ENCODE data around the gene ABLIM1.

ABLIM1 gene

GRCh38 chr10:114600057-114600456, 58.0 kb downstream of the ABLIM1 start:
- Histone ChIP-seq H3K27ac (ENCODE audit: extremely low read depth, low read depth, low read length) (no peak overlapping the region), H3K9me3 (ENCODE audit: control insufficient read depth, insufficient read depth, low read depth, low read length) (no peaks in the 10 kb centered on the region), H3K4me3 (ENCODE audit: low read depth, low read length) (no peak overlapping the region), H3K4me1 (ENCODE audit: control insufficient read depth, insufficient read depth, low read length) (peaks cover 8% of the 10 kb centered on the region), H3K36me3 (ENCODE audit: control insufficient read depth in 2 of 2, insufficient read depth in 1 of 2, low read length in 2 of 2) (no peaks in the 10 kb centered on the region; a peak in 1 of 3 replicates)
- TF ChIP-seq, protein P1, sequence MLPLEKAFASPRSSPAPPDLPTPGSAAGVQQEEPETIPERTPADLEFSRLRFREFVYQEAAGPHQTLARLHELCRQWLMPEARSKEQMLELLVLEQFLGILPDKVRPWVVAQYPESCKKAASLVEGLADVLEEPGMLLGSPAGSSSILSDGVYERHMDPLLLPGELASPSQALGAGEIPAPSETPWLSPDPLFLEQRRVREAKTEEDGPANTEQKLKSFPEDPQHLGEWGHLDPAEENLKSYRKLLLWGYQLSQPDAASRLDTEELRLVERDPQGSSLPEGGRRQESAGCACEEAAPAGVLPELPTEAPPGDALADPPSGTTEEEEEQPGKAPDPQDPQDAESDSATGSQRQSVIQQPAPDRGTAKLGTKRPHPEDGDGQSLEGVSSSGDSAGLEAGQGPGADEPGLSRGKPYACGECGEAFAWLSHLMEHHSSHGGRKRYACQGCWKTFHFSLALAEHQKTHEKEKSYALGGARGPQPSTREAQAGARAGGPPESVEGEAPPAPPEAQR (tag by site-specific recombination; IDR thresholded peaks at IDR 0.05), result no peak
- TF ChIP-seq FEZF1 (tag by site-specific recombination; IDR thresholded peaks at IDR 0.05), result no peak
- no peak for TF ChIP-seq ZNF704 (tag by site-specific recombination; IDR thresholded peaks at IDR 0.05)
- TF ChIP-seq ZNF610 (tag by site-specific recombination; IDR thresholded peaks at IDR 0.05; ENCODE audit: borderline replicate concordance), result no peak
- TF ChIP-seq EGR2 (tag by site-specific recombination; IDR thresholded peaks at IDR 0.05; ENCODE audit: low read depth), result no peak
- TF ChIP-seq ZNF654 (tag by site-specific recombination; IDR thresholded peaks at IDR 0.05; ENCODE audit: low read depth), result no peak
- TF ChIP-seq ZNF596 (tag by site-specific recombination; IDR thresholded peaks at IDR 0.05), result no peak
- no peak for TF ChIP-seq ZFP3 (tag by site-specific recombination; IDR thresholded peaks at IDR 0.05; ENCODE audit: low read depth)
- TF ChIP-seq ZNF585B (tag by site-specific recombination; IDR thresholded peaks at IDR 0.05), result no peak
- no peak for TF ChIP-seq BCL11B (tag by site-specific recombination; IDR thresholded peaks at IDR 0.05; ENCODE audit: low read depth)
- no peak for TF ChIP-seq ZNF157 (tag by site-specific recombination; IDR thresholded peaks at IDR 0.05)
- no peak for TF ChIP-seq ZNF221 (tag by site-specific recombination; IDR thresholded peaks at IDR 0.05; ENCODE audit: borderline replicate concordance)
- no peak for TF ChIP-seq HOXC10 (CRISPR knock-in tag; IDR thresholded peaks at IDR 0.05)
- no peak for TF ChIP-seq ZNF19 (tag by site-specific recombination; IDR thresholded peaks at IDR 0.05; ENCODE audit: low read depth)
- no peak for TF ChIP-seq PBX3 (CRISPR knock-in tag; IDR thresholded peaks at IDR 0.05)
- no peak for TF ChIP-seq ZNF555 (tag by site-specific recombination; conservative IDR thresholded peaks at IDR 0.05)
- no peak for TF ChIP-seq ZIC2 (tag by site-specific recombination; IDR thresholded peaks at IDR 0.05)
- TF ChIP-seq ZNF785 (tag by site-specific recombination; IDR thresholded peaks at IDR 0.05), result no peak
- no peak for TF ChIP-seq SP2 (tag by site-specific recombination; IDR thresholded peaks at IDR 0.05)
- POLR2A ChIA-PET, result interaction anchor here (1.1 kb wide), 1 partner anchor 32 kb away, joined by 3 read pairs; no protein-coding TSS in a partner anchor
- CTCF ChIA-PET, result interaction anchor here (0.7 to 1.2 kb wide), 2 partner anchors 49 to 123 kb away, joined by 3 read pairs; no protein-coding TSS in a partner anchor

GRCh38 chr10:114596793-114597192, 61.3 kb downstream of the ABLIM1 start:
- CTCF ChIA-PET, result interaction anchor here (1.3 kb wide), 1 partner anchor 125 kb away, joined by 5 read pairs; no protein-coding TSS in a partner anchor

More at GRCh38 chr10:114596793-114597192, 61.3 kb downstream of the ABLIM1 start:
- POLR2A ChIA-PET, result no interaction called here
- Histone ChIP-seq H3K9me3 (ENCODE audit: control insufficient read depth, insufficient read depth, low read depth, low read length) (no peaks in the 10 kb centered on the region), H3K36me3 (ENCODE audit: control insufficient read depth in 2 of 2, insufficient read depth in 1 of 2, low read length in 2 of 2) (no peaks in the 10 kb centered on the region; a peak in 1 of 3 replicates), H3K27ac (ENCODE audit: extremely low read depth, low read depth, low read length) (no peak overlapping the region), H3K4me1 (ENCODE audit: control insufficient read depth, insufficient read depth, low read length) (no peaks in the 10 kb centered on the region), H3K4me3 (ENCODE audit: low read depth, low read length) (no peak overlapping the region)
- TF ChIP-seq HOXC10 (CRISPR knock-in tag; IDR thresholded peaks at IDR 0.05) (no peak), MZF1 (tag by site-specific recombination; IDR thresholded peaks at IDR 0.05; ENCODE audit: borderline replicate concordance) (no peak), ZNF837 (tag by site-specific recombination; IDR thresholded peaks at IDR 0.05) (no peak), KLF10 (tag by site-specific recombination; IDR thresholded peaks at IDR 0.05) (no peak), ZNF10 (tag by site-specific recombination; IDR thresholded peaks at IDR 0.05) (no peak), ZNF416 (tag by site-specific recombination; IDR thresholded peaks at IDR 0.05) (no peak), ZNF596 (tag by site-specific recombination; IDR thresholded peaks at IDR 0.05) (no peak)
- TF ChIP-seq, protein P2, sequence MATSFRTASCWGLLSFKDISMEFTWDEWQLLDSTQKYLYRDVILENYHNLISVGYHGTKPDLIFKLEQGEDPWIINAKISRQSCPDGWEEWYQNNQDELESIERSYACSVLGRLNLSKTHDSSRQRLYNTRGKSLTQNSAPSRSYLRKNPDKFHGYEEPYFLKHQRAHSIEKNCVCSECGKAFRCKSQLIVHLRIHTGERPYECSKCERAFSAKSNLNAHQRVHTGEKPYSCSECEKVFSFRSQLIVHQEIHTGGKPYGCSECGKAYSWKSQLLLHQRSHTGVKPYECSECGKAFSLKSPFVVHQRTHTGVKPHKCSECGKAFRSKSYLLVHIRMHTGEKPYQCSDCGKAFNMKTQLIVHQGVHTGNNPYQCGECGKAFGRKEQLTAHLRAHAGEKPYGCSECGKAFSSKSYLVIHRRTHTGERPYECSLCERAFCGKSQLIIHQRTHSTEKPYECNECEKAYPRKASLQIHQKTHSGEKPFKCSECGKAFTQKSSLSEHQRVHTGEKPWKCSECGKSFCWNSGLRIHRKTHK (tag by site-specific recombination; IDR thresholded peaks at IDR 0.05), result no peak
